HG02642 (cell line): ENCODE data around the gene FHIT.
"Not testable (repeated sequence)": the region's sequence is repeated elsewhere in the genome, so short reads cannot be mapped to it uniquely, and the experiment has no call there.

Experiments
- ATAC-seq: cut with Tn5 transposase; IDR thresholded peaks from one replicate; pipeline ENCODE4 v1.9.1; 2021; ENCODE audit warnings: mild to moderate bottlenecking; ENCODE audit not compliant: unreplicated experiment, poor library complexity

FHIT gene

GRCh38 chr3:60954048-60954447 is 297.2 kb downstream of the FHIT start:
- no peak for ATAC-seq

GRCh38 chr3:60953351-60953750 is 297.9 kb downstream of the FHIT start:
- no peak for ATAC-seq

GRCh38 chr3:60952055-60952454 is 299.2 kb downstream of the FHIT start:
- ATAC-seq, result no peak

- ATAC-seq, result no peak
These were observed 302.1 kb downstream of the FHIT start for GRCh38 chr3:60949146-60949545.

- ATAC-seq, result no peak
These were observed 302.8 kb downstream of the FHIT start for GRCh38 chr3:60948488-60948887.

- no peak for ATAC-seq
These were observed 315.5 kb downstream of the FHIT start for GRCh38 chr3:60935709-60936108.

GRCh38 chr3:60933824-60934223 is 317.4 kb downstream of the FHIT start:
- no peak for ATAC-seq

- ATAC-seq, result no peak
These were observed 318.6 kb downstream of the FHIT start for GRCh38 chr3:60932643-60933042.

GRCh38 chr3:60932170-60932569 is 319.1 kb downstream of the FHIT start:
- ATAC-seq, result no peak

GRCh38 chr3:60931452-60931851 is 319.8 kb downstream of the FHIT start:
- ATAC-seq, result no peak

GRCh38 chr3:60920519-60920918 is 330.7 kb downstream of the FHIT start:
- no peak for ATAC-seq

- no peak for ATAC-seq
These were observed 332.0 kb downstream of the FHIT start for GRCh38 chr3:60919296-60919695.

GRCh38 chr3:60917141-60917540 is 334.1 kb downstream of the FHIT start:
- no peak for ATAC-seq

GRCh38 chr3:60916546-60916945 is 334.7 kb downstream of the FHIT start:
- no peak for ATAC-seq

- ATAC-seq, result no peak
These were observed 337.8 kb downstream of the FHIT start for GRCh38 chr3:60913474-60913873.

- ATAC-seq, result no peak
These were observed 338.4 kb downstream of the FHIT start for GRCh38 chr3:60912876-60913275.

- no peak for ATAC-seq
These were observed 339.1 kb downstream of the FHIT start for GRCh38 chr3:60912142-60912541.

GRCh38 chr3:60909526-60909925 is 341.7 kb downstream of the FHIT start:
- ATAC-seq, result no peak

GRCh38 chr3:60906283-60906682 is 345.0 kb downstream of the FHIT start:
- ATAC-seq, result no peak

GRCh38 chr3:60898321-60898720 is 352.9 kb downstream of the FHIT start:
- ATAC-seq, result no peak

- ATAC-seq, result no peak
These were observed 357.3 kb downstream of the FHIT start for GRCh38 chr3:60893946-60894345.

GRCh38 chr3:60890226-60890625 is 361.0 kb downstream of the FHIT start:
- no peak for ATAC-seq

- not testable (repeated sequence) for ATAC-seq
These were observed 362.3 kb downstream of the FHIT start for GRCh38 chr3:60888952-60889351.
